Stimulated activated CD8-positive, alpha-beta memory T cell treated with anti-CD3 and anti-CD28 coated beads, Interleukin-15, amount 100 ng/mL, for 4 hours (primary cell): ENCODE results near the gene DDI1.

Experiments
- DNase-seq, 2 donors: peaks; one replicate each; pipeline ENCODE4 v3.0.0-alpha.2; 2020; ENCODE audit warnings: low read depth in 2 of 2

DDI1 gene

DNA sequence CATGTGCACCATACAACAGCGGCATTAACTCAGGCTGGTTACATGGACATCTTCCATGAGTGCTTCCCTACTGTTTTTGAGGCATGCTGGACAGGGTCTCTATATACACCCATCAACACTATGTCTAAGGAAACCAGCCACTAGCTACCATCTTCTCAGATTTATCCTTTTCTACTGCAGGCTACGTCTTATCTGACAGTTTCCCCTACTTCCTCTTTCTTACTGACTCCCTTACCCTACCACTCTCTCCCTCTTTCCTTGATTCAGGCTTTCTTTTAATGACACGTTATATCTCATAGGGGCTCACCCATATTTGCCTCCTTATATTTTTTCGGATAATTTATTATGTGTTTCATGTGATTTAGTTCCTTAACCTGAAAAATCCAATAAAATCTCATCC lies 41.8 kb downstream of the DDI1 start:
- DNase-seq, result no peak

DNA sequence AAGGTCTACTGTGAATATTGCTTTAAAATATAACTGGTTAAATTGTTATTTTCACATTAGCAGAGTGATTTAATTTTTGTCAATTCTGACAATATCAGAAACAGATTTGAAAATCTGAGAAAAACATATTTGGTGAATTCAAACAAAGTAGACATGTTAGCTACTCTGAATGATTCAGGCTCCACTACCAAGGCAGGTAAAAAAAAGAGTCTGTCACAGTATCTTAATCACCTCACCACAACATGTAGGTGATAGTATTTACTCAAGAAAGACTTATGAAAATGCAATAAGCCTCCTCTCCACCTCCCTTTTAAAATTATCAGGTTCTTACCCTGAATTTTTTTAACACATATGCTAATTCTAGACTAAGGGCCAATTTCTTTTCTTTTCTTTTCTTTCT lies 42.6 kb downstream of the DDI1 start:
- no peak for DNase-seq

DNA sequence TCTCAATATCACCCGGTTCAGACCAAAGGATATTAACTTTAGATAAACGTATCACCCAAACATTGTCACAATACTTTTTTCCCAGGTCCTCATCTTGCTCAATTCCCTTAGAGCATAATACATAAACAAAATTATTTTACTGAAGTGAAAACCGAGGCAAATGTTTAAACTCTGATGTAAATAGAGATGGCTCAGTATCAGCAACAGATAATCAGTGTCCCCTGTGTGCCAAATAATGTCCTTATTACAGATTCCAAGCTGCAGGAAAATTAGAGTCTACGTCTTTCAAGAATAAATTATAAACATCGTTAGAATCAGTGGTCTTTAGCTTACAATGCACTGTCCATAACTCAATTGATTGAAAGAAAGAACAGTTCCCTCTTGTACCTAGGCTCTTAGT lies 50.2 kb downstream of the DDI1 start:
- DNase-seq, result no peak
